ENCODE measurements around the gene SMPD1.

Gene SMPD1

GRCh38 chr11:6362185-6362872, 27.9 kb upstream of the SMPD1 start:
- FAIRE-seq (no peak), DNase-seq (ENCODE audit: insufficient read length) (no peak)
- TF ChIP-seq TAF1 (IDR thresholded peaks at IDR 0.05; ENCODE audit: borderline replicate concordance, low read depth, low read length) (no peak), POLR2A (IDR thresholded peaks at IDR 0.05; ENCODE audit: low read depth, low read length) (no peak), POLR2AphosphoS5 (IDR thresholded peaks at IDR 0.05; ENCODE audit: low read depth, low read length) (no peak)

- TF ChIP-seq POLR2AphosphoS5 (IDR thresholded peaks at IDR 0.05; ENCODE audit: low read depth, low read length) (no peak), TAF1 (IDR thresholded peaks at IDR 0.05; ENCODE audit: borderline replicate concordance, low read depth, low read length) (no peak), POLR2A (IDR thresholded peaks at IDR 0.05; ENCODE audit: low read depth, low read length) (no peak)
- DNase-seq (ENCODE audit: insufficient read length), result peak; percentile 48
Observed at GRCh38 chr11:6362873-6363678, 27.2 kb upstream of the SMPD1 start.

GRCh38 chr11:6365659-6366058, 24.6 kb upstream of the SMPD1 start:
- FAIRE-seq (no peak), DNase-seq (ENCODE audit: insufficient read length) (no peak)
- no peak for TF ChIP-seq POLR2AphosphoS5 (IDR thresholded peaks at IDR 0.05; ENCODE audit: low read depth, low read length)
- TF ChIP-seq POLR2A (IDR thresholded peaks at IDR 0.05; ENCODE audit: low read depth, low read length), result no peak
- no peak for TF ChIP-seq TAF1 (IDR thresholded peaks at IDR 0.05; ENCODE audit: borderline replicate concordance, low read depth, low read length)

More at GRCh38 chr11:6362873-6363678, 27.2 kb upstream of the SMPD1 start:
- FAIRE-seq, result peak; percentile 95

- TF ChIP-seq POLR2AphosphoS5 (IDR thresholded peaks at IDR 0.05; ENCODE audit: low read depth, low read length) (no peak), POLR2A (IDR thresholded peaks at IDR 0.05; ENCODE audit: low read depth, low read length) (no peak), TAF1 (IDR thresholded peaks at IDR 0.05; ENCODE audit: borderline replicate concordance, low read depth, low read length) (no peak)
- FAIRE-seq, result no peak
- no peak for DNase-seq (ENCODE audit: insufficient read length)
Observed at GRCh38 chr11:6371825-6372224, 18.4 kb upstream of the SMPD1 start.

- FAIRE-seq, result no peak
- no peak for DNase-seq (ENCODE audit: insufficient read length)
- TF ChIP-seq TAF1 (IDR thresholded peaks at IDR 0.05; ENCODE audit: borderline replicate concordance, low read depth, low read length) (no peak), POLR2A (IDR thresholded peaks at IDR 0.05; ENCODE audit: low read depth, low read length) (no peak), POLR2AphosphoS5 (IDR thresholded peaks at IDR 0.05; ENCODE audit: low read depth, low read length) (no peak)
Observed at GRCh38 chr11:6377902-6378639, 12.2 kb upstream of the SMPD1 start.

- DNase-seq (ENCODE audit: insufficient read length) (no peak), FAIRE-seq (peak; percentile 82)
- TF ChIP-seq TAF1 (IDR thresholded peaks at IDR 0.05; ENCODE audit: borderline replicate concordance, low read depth, low read length) (no peak), POLR2A (IDR thresholded peaks at IDR 0.05; ENCODE audit: low read depth, low read length) (no peak), POLR2AphosphoS5 (IDR thresholded peaks at IDR 0.05; ENCODE audit: low read depth, low read length) (no peak)
Observed at GRCh38 chr11:6378640-6378989, 11.7 kb upstream of the SMPD1 start.

GRCh38 chr11:6385046-6385777, 5.1 kb upstream of the SMPD1 start:
- FAIRE-seq, result no peak
- no peak for TF ChIP-seq POLR2A (IDR thresholded peaks at IDR 0.05; ENCODE audit: low read depth, low read length)

GRCh38 chr11:6387811-6388599, 2.3 kb upstream of the SMPD1 start:
- DNase-seq (ENCODE audit: insufficient read length) (no peak), FAIRE-seq (peak; percentile 33)
- TF ChIP-seq POLR2A (IDR thresholded peaks at IDR 0.05; ENCODE audit: low read depth, low read length) (no peak), POLR2AphosphoS5 (IDR thresholded peaks at IDR 0.05; ENCODE audit: low read depth, low read length) (no peak), TAF1 (IDR thresholded peaks at IDR 0.05; ENCODE audit: borderline replicate concordance, low read depth, low read length) (no peak)

More at GRCh38 chr11:6385046-6385777, 5.1 kb upstream of the SMPD1 start:
- no peak for DNase-seq (ENCODE audit: insufficient read length)

GRCh38 chr11:6388748-6389147, 1.5 kb upstream of the SMPD1 start:
- FAIRE-seq (peak; percentile 64), DNase-seq (ENCODE audit: insufficient read length) (no peak)
- TF ChIP-seq POLR2A (IDR thresholded peaks at IDR 0.05; ENCODE audit: low read depth, low read length) (no peak), POLR2AphosphoS5 (IDR thresholded peaks at IDR 0.05; ENCODE audit: low read depth, low read length) (no peak), TAF1 (IDR thresholded peaks at IDR 0.05; ENCODE audit: borderline replicate concordance, low read depth, low read length) (no peak)

- no peak for TF ChIP-seq POLR2A (IDR thresholded peaks at IDR 0.05; ENCODE audit: low read depth, low read length)
- no peak for TF ChIP-seq TAF1 (IDR thresholded peaks at IDR 0.05; ENCODE audit: borderline replicate concordance, low read depth, low read length)
- no peak for TF ChIP-seq POLR2AphosphoS5 (IDR thresholded peaks at IDR 0.05; ENCODE audit: low read depth, low read length)
- FAIRE-seq (peak; percentile 61), DNase-seq (ENCODE audit: insufficient read length) (no peak)
Observed at GRCh38 chr11:6390718-6391469, 620 bp downstream of the SMPD1 start.
